Fibroblast of pulmonary artery (primary cell): Measurements from ENCODE around the gene ACTR3C.
"Not testable (repeated sequence)": the region's sequence is repeated elsewhere in the genome, so short reads cannot be mapped to it uniquely, and the experiment has no call there.

Source experiments
- DNase-seq: peaks from one replicate; pipeline ENCODE4 v3.0.0-alpha.2; 2010; ENCODE audit warnings: low read depth
- H3K4me3 ChIP-seq: replicated peaks from 2 replicates; pipeline ENCODE4 v1.5.1; 2011; ENCODE audit warnings: low read depth, mild to moderate bottlenecking, control low read depth, low read length, moderate library complexity
- TF ChIP-seq, protein P1 (sequence below): IDR thresholded peaks from 2 replicates; pipeline ENCODE4 v1.5.1; 2011; ENCODE audit warnings: mild to moderate bottlenecking, control low read depth, low read length, inconsistent platforms; ENCODE audit errors: missing control alignments

The ACTR3C gene

DNA sequence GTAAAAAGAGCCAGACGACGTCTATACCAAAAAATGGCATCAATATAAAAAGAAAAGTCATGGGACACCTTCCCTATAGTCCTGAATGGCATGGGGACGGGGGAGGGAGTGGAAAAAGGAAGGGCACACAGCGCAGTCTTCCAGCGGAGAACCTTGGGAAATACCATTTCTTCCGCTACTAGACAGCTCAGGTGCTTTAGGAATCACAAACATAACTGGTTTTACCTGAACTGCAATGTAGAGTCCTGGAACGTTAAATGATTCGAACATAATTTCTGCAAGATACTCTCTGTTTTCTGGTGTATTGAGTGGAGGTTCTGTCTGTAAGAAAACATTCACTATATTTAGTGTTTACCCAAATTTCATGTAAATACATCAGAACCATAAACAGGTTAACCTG, 28.3 kb downstream of the ACTR3C start:
- not testable (repeated sequence) for DNase-seq, H3K4me3 ChIP-seq

DNA sequence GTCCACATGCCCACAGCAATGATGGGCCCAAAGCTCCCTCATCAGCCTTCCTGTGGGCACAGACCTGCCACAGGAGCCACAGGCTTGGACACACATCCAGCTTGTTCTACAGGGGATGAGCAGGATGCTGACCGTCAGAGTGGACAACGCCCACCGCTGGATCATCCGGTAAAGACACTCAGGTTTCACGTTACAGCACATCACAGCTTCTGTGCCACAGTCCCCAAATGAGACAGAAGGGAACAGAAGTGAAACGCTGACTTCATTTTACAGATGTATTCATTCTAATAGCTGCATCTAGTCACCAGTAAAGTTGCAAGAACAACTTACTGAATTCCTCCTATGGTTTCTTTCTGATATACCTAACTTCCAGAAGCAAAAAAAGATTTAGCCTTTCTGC, 33.0 kb downstream of the ACTR3C start:
- not testable (repeated sequence) for H3K4me3 ChIP-seq, DNase-seq

DNA sequence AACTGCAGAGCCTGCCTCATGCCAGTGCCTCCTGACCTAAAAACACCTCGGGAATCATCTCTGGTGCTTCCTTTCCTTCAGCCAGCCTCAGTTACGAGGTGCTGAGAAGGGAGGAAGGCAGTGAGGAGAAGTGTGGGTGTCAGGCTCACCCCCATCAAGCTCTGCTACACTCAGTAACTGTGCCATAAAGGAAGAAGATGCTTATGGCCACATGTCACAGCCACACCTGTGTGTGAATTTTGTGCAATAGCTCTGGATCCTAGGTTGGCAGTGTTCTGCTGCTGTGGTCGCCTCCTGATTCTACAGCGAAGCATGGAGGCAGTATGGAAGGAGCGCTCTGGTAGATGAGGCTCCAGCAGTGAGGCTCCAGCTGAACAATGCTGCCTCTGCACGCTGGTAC, 34.5 kb downstream of the ACTR3C start:
- not testable (repeated sequence) for H3K4me3 ChIP-seq, DNase-seq

GRCh38 chr7:150287815-150288214, 35.5 kb downstream of the ACTR3C start:
- H3K4me3 ChIP-seq, DNase-seq: not testable (repeated sequence)

GRCh38 chr7:150285849-150286754, 37.2 kb downstream of the ACTR3C start:
- H3K4me3 ChIP-seq = not testable (repeated sequence)
- TF ChIP-seq, protein P1, sequence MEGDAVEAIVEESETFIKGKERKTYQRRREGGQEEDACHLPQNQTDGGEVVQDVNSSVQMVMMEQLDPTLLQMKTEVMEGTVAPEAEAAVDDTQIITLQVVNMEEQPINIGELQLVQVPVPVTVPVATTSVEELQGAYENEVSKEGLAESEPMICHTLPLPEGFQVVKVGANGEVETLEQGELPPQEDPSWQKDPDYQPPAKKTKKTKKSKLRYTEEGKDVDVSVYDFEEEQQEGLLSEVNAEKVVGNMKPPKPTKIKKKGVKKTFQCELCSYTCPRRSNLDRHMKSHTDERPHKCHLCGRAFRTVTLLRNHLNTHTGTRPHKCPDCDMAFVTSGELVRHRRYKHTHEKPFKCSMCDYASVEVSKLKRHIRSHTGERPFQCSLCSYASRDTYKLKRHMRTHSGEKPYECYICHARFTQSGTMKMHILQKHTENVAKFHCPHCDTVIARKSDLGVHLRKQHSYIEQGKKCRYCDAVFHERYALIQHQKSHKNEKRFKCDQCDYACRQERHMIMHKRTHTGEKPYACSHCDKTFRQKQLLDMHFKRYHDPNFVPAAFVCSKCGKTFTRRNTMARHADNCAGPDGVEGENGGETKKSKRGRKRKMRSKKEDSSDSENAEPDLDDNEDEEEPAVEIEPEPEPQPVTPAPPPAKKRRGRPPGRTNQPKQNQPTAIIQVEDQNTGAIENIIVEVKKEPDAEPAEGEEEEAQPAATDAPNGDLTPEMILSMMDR = peak; percentile 38
- DNase-seq = peak; percentile 34

DNA sequence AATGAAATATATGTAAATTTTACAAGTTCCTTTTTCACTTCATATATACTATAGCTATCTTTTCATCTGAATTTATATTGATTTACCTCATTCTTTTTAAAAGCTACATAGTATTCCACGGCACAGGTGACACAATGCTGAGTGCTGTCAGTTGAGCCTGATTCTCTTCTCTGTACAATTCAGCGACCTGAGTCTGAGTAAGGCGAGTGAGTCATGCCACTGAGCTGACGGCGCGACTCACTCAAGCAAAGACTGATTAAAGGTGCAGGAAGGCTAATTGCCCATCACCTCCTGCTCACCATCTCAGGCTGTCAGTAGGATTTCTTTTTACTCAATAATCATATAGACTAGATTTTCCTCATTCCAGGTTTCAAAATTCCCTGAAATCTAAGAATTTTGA, 39.7 kb downstream of the ACTR3C start:
- not testable (repeated sequence) for DNase-seq, H3K4me3 ChIP-seq

DNA sequence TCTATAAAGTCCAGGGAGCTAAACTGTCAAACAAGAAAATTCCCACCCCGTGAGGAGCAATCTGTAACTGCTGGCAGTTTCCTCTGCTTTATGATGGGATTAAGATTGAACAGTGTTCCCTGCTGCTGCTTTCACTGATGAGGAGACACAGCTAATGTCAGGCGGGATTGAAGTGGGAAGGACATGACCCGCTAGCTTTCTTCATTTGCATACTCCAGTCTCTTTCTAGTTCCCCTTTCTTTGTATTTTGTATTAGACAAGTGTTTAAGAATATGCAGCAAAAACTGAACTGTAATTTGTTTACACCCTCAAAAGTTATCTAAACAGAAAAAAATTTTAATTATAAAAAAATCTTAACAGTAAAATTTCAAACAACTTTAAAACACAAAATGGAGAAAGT, 40.2 kb downstream of the ACTR3C start:
- not testable (repeated sequence) for DNase-seq, H3K4me3 ChIP-seq

GRCh38 chr7:150281681-150282403, 41.5 kb downstream of the ACTR3C start:
- not testable (repeated sequence) for DNase-seq, H3K4me3 ChIP-seq

DNA sequence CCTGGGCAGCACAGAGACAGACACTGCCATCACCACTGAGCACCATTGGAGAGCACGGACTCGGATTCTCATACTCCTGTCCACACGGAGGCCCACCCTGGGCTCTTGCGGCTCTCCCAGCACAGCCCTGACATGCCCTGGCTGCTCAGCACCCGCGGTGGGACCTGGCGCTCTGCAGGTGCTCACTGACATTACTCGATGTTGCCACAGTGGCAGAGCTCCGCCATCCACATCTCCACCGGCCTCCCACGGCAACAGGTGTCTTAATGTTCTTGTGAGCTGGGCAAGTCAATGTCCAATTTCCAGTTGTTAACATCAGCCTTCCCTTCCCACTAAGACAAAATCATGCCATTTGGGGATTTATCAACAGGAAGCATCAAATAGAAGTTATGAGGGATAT, 45.0 kb downstream of the ACTR3C start:
- not testable (repeated sequence) for H3K4me3 ChIP-seq, DNase-seq

DNA sequence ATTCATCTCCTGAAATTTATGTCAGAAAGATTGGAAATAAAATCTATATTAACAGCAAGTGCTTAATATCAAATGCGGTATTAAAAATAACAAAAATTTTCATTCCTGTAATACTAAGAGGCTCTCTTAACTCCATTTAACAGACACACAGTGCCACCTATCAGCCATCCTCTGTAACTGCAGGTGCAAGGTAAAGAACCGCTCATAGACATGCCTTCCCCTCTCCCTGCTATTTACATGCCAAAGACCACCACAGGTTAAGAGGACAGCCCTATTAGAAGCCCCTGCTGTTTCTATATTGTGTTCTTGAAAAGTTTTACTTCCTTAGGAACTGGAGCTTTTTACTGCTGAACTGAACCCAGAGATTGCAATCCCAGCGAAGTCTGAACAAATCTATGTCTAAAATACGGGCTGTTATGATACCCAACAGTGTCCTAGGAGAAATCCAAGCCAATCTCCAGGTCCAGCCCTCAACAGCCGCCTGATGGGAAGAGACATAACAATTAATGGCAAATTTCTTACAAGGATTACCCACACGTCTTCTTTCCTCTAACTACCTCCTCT, 47.1 kb downstream of the ACTR3C start:
- DNase-seq = peak; percentile 39
- TF ChIP-seq, protein P1 = peak; percentile 51
- not testable (repeated sequence) for H3K4me3 ChIP-seq

DNA sequence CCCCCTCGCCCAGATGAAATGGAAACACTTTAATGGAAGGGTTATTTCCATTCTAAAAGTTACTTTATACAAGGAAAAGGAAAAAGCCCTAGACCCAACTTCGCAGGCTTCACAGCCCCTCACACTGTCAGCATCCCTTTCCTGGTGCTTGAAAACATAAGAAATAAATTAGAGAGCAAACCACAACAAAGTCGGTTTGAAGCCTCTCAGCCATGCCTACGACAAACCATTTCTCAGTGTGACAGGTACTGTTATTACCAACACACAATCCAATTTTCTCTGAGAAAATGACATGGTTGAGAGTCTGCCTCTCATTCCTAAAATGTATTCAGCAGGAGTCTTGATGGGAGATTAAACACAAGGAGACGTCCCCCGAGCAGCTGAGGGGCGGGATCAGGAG, 51.4 kb downstream of the ACTR3C start:
- DNase-seq, H3K4me3 ChIP-seq: not testable (repeated sequence)

DNA sequence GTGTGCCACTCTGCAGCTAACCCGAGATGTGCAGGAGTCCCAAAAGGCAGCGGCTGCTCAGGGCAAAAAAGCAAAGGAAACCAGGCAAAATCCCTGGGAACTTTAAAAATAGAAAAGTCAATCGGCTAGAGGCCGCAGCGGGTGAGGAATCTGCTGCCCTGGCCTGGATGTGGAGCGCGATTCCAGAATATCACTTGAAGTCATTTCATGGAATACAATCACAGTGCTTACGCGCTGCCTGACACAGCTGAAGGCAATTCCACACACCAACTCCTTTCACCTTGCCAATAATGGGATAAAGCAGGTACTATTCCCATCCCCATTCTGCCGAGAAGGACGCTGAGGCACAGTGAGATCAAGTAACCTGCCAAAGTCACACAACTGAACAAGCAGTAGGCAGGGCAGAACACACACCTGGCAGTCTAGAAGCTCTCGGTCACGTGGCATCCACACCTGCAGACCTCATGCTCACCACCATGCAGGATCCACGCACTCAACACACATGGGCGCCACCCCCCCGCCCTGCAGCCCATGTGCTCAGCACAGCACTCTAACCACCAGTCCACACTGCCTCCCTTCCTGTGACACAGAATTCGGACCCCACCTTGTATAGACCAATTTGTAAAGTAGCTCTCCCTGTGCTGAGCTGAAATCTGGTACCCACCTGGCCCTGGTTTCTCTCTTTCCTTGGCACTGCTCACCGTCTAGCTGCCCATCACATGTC, 53.1 kb downstream of the ACTR3C start:
- not testable (repeated sequence) for H3K4me3 ChIP-seq, DNase-seq

GRCh38 chr7:150268798-150269197, 54.5 kb downstream of the ACTR3C start:
- not testable (repeated sequence) for H3K4me3 ChIP-seq, DNase-seq

DNA sequence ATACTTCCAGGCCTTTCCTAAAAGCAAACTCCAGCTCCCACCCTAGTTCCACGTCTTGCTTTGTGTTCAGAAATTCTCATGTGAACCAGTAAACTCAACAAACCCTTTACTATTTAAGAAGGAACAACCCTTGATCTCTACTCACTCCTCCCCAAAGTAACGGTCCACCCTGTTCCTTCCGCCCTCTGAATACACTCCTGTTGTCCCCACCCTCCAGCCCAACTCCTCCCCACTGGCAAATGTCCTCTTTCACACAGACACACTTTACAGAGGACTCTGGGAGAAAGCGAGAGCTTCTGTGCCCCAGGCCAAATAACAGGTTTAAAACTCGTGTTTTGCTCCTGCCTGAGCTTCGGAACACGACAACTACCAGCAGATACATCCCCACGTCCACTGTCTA, 55.1 kb downstream of the ACTR3C start:
- not testable (repeated sequence) for H3K4me3 ChIP-seq, DNase-seq

GRCh38 chr7:150266953-150267665, 56.2 kb downstream of the ACTR3C start:
- not testable (repeated sequence) for H3K4me3 ChIP-seq, DNase-seq
